Measurements from ENCODE around the gene FOCAD.

- TF ChIP-seq, protein P1, sequence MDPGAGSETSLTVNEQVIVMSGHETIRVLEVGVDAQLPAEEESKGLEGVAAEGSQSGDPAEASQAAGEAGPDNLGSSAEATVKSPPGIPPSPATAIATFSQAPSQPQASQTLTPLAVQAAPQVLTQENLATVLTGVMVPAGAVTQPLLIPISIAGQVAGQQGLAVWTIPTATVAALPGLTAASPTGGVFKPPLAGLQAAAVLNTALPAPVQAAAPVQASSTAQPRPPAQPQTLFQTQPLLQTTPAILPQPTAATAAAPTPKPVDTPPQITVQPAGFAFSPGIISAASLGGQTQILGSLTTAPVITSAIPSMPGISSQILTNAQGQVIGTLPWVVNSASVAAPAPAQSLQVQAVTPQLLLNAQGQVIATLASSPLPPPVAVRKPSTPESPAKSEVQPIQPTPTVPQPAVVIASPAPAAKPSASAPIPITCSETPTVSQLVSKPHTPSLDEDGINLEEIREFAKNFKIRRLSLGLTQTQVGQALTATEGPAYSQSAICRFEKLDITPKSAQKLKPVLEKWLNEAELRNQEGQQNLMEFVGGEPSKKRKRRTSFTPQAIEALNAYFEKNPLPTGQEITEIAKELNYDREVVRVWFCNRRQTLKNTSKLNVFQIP (CRISPR knock-in tag; IDR thresholded peaks at IDR 0.05; ENCODE audit: borderline replicate concordance, low read depth), result no peak
- TF ChIP-seq ZNF8 (CRISPR knock-in tag; IDR thresholded peaks at IDR 0.05), result no peak
- TF ChIP-seq ZFP30 (CRISPR knock-in tag; IDR thresholded peaks at IDR 0.05), result no peak
- TF ChIP-seq ZC3H10 (CRISPR knock-in tag; IDR thresholded peaks at IDR 0.05), result no peak
Observed at GRCh38 chr9:20646656-20647055, 37.4 kb upstream of the FOCAD start.

Measured in SK-N-SH treated with all-trans-retinoic acid at 6 μM for 48 hours (cell line).